HL-60 (cell line): ENCODE results near the gene TRIOBP.

Experiments used
- DNase-seq, 2 experiments: peaks; one replicate each; pipeline ENCODE4 v3.0.0-alpha.2; 2010 to 2020; ENCODE audit warnings: low read depth in 1 of 2, low spot score in 1 of 2
- H3K27ac ChIP-seq: fragments of 250-450 bp; sonication (Bioruptor Pico); replicated peaks from 2 replicates; pipeline ENCODE4 v1.5.1; 2020; ENCODE audit warnings: mild to moderate bottlenecking, moderate library complexity
- H3K27me3 ChIP-seq: fragments of 250-450 bp; sonication (Bioruptor Pico); 2 replicates; pipeline ENCODE4 v1.5.1; 2021; ENCODE audit warnings: mild to moderate bottlenecking, moderate library complexity; ENCODE audit not compliant: insufficient read depth, poor library complexity, severe bottlenecking
- H3K4me3 ChIP-seq: replicated peaks from 2 replicates; pipeline ENCODE4 v1.5.1; 2011; ENCODE audit warnings: mild to moderate bottlenecking, control low read depth, low read length; ENCODE audit not compliant: insufficient read depth
- CTCF ChIP-seq: IDR thresholded peaks from one replicate; pipeline ENCODE4 v1.5.1; 2011; ENCODE audit warnings: low read length, control low read depth, inconsistent platforms; ENCODE audit not compliant: insufficient read depth
- GABPA ChIP-seq: IDR thresholded peaks from 2 replicates; pipeline ENCODE4 v1.6.1; 2012; ENCODE audit warnings: low read depth
- POLR2AphosphoS5 ChIP-seq: IDR thresholded peaks from 2 replicates; pipeline ENCODE4 v1.6.1; 2012; ENCODE audit warnings: low read depth
- REST ChIP-seq: IDR thresholded peaks from 2 replicates; pipeline ENCODE4 v1.6.1; 2012; ENCODE audit warnings: low read depth; ENCODE audit not compliant: insufficient replicate concordance
- SPI1 ChIP-seq: IDR thresholded peaks from 2 replicates; pipeline ENCODE4 v1.6.1; 2012; ENCODE audit warnings: low read depth, mild to moderate bottlenecking, borderline replicate concordance

TRIOBP gene

GRCh38 chr22:37672920-37673455 lies 23.9 kb upstream of the TRIOBP start:
- no peak for TF ChIP-seq CTCF
- TF ChIP-seq POLR2AphosphoS5: peak; percentile 34; the same call in 1 of the 2 replicates
- peak in 1 of 2 experiments; percentile 57 for DNase-seq
- no peak overlapping the region for H3K4me3 ChIP-seq
- H3K27ac ChIP-seq: peak overlapping the region; percentile 36
- H3K27me3 ChIP-seq: no peaks in the 10 kb centered on the region

GRCh38 chr22:37674248-37674647 lies 22.6 kb upstream of the TRIOBP start:
- no peak for DNase-seq
- no peaks in the 10 kb centered on the region for H3K27me3 ChIP-seq
- TF ChIP-seq SPI1: no peak
- no peak for TF ChIP-seq POLR2AphosphoS5
- no peak for TF ChIP-seq CTCF
- no peak for TF ChIP-seq GABPA
- no peak for TF ChIP-seq REST
- no peak overlapping the region for H3K4me3 ChIP-seq
- peak overlapping the region; percentile 69 for H3K27ac ChIP-seq

GRCh38 chr22:37674951-37675929 lies 21.6 kb upstream of the TRIOBP start, which contains the start of gene LGALS1:
TSS of gene LGALS1 (plus strand) at chr22:37675636. CDS start at chr22:37675703, 67 bp downstream.
- no peaks in the 10 kb centered on the region for H3K27me3 ChIP-seq
- H3K4me3 ChIP-seq: peak within 1 kb of the TSS; percentile 56
- H3K27ac ChIP-seq: peak within 1 kb of the TSS; percentile 69
- TF ChIP-seq REST: no peak
- no peak for TF ChIP-seq SPI1
- TF ChIP-seq GABPA: no peak
- TF ChIP-seq POLR2AphosphoS5: peak; percentile 70
- peak; percentile 69 to 92 for DNase-seq
